Transverse colon (tissue), 4 donors: ENCODE measurements around the gene ZNF500.

Source experiments
- POLR2A ChIP-seq: fragments of 450-650 bp; IDR thresholded peaks from one replicate; pipeline ENCODE4 v1.6.1; 2016; ENCODE audit warnings: antibody characterized with exemption, mild to moderate bottlenecking, moderate library complexity
- POLR2AphosphoS5 ChIP-seq, 3 donors: sonication (generic); formaldehyde crosslinking; IDR thresholded peaks; one replicate each; pipeline ENCODE4 v1.6.1; 2016; ENCODE audit warnings: antibody characterized with exemption in 3 of 3
- TF ChIP-seq, protein P1 (sequence below), 5 experiments: fragments of 200-600 bp in 3 of 5; fragments of 450-650 bp in 2 of 5; sonication (generic) in 3 of 5; IDR thresholded peaks; 1 replicate in 2 of 5; 2 replicates in 3 of 5; pipeline ENCODE4 v1.5.1; 2016 to 2017; ENCODE audit warnings: antibody characterized with exemption in 5 of 5, inconsistent platforms in 3 of 5, mild to moderate bottlenecking in 2 of 5, moderate library complexity in 1 of 5

DNA sequence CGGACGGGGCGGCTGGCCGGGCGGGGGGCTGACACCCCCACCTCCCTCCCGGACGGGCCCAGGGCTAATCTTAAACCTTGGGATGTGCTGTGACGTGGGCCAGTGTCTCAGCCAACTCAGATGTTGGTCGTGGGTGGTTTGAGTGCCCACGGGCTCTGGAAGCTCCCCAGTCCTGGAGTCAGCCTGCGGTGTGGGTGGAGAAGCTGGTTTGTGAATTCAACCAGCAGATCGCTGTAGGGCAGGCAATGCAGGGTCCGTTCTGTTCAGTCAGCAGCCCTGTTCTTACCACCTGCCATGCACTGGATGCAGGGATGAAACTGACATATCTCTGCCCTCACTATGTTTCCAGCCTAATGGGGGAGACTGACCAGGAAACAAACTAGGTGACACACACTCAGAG lies 8.0 kb upstream of the ZNF500 start:
- TF ChIP-seq POLR2A (no peak), POLR2AphosphoS5 (IDR thresholded peaks at IDR 0.05) (no peak)
- TF ChIP-seq, protein P1, sequence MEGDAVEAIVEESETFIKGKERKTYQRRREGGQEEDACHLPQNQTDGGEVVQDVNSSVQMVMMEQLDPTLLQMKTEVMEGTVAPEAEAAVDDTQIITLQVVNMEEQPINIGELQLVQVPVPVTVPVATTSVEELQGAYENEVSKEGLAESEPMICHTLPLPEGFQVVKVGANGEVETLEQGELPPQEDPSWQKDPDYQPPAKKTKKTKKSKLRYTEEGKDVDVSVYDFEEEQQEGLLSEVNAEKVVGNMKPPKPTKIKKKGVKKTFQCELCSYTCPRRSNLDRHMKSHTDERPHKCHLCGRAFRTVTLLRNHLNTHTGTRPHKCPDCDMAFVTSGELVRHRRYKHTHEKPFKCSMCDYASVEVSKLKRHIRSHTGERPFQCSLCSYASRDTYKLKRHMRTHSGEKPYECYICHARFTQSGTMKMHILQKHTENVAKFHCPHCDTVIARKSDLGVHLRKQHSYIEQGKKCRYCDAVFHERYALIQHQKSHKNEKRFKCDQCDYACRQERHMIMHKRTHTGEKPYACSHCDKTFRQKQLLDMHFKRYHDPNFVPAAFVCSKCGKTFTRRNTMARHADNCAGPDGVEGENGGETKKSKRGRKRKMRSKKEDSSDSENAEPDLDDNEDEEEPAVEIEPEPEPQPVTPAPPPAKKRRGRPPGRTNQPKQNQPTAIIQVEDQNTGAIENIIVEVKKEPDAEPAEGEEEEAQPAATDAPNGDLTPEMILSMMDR (IDR thresholded peaks at IDR 0.05): no peak
